Stimulated activated CD8-positive, alpha-beta memory T cell treated with anti-CD3 and anti-CD28 coated beads, Interleukin-15, amount 100 ng/mL, for 48 hours (primary cell): ENCODE data around the gene HSD11B1.

Experiments used
- DNase-seq, 2 donors: peaks; one replicate each; pipeline ENCODE4 v3.0.0-alpha.2; 2020; ENCODE audit warnings: low read depth in 2 of 2

HSD11B1 gene

DNA sequence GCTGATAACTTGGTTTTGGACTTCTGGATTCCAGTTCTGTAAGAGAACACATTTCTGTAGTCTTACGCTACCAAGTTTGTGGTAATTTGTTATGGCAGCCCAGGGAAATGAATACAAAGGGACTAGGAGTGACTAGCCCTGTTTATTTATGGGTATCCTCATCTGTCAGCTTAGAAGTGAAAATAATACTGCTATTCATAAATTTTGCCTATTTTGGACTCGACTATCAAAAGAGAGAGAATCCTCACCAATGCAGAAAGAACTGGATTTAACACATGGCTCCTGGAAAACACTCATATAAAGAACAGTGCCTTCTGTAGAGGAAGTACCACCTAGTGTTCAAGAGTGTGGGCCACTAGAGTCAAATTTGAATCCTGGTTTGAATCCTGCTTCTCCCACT lies 22.6 kb downstream of the HSD11B1 start:
- DNase-seq: no peak

- no peak for DNase-seq
Observed at GRCh38 chr1:209727785-209728184, 23.1 kb downstream of the HSD11B1 start.

DNA sequence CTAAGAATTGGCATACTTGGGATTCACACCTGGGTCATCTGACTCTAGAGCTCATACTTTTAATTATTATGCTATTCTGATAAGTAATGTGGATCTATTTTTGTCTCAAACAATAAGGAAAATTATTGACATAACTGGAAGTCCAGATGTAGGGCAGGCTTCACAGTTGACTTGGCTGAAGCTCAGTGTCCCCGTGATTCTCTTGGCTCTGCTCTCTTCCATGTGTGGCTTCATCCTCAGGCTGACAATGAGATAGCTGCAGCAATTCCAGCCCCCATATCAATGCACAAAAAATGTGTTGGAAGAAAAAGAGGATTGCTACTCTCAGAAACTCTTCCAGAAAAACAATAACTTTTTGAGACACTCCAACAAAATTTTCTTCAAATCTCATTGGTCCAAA lies 23.8 kb downstream of the HSD11B1 start:
- DNase-seq: no peak

DNA sequence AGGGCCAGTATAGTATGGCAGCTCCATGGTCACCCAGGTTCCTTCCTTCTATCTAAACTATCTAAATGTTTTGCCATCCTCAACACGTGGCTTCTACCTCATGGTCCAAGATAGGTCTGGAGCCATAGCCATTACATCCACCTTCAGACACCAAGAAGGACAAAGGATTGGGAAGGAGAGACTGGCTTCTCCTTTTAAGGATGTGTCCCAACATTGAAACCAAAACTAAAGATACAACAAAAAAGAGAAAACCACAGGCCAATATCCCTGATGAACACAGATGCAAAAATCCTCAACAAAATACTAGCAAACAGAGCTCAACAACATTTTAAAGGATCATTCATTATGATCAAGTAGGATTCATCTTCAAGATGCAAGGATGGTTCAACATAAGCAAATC lies 24.8 kb downstream of the HSD11B1 start:
- DNase-seq: no peak

- DNase-seq: no peak
Observed at GRCh38 chr1:209732725-209733124, 28.1 kb downstream of the HSD11B1 start.

GRCh38 chr1:209733409-209734192 lies 29.0 kb downstream of the HSD11B1 start:
- no peak for DNase-seq

- no peak for DNase-seq
Observed at GRCh38 chr1:209736490-209737117, 32.0 kb downstream of the HSD11B1 start.

DNA sequence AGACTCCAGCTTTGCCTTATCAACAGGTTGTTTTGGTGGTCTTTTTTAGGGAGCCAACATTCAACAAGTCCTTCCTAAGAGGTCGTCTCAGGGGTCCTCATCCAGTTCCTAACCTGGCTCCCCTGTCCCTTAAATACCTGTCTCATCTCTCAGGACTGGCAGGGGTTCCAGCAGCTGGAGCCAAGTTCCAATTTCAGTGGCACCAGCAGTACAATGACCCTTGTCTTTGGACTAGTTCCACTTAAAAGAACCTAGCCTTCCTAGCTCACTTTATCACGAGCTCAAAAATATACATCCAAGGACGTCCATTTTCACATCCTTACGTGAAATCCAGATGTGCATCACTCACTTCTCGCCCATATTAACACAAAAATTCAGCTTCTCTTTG lies 32.5 kb downstream of the HSD11B1 start:
- no peak for DNase-seq

DNA sequence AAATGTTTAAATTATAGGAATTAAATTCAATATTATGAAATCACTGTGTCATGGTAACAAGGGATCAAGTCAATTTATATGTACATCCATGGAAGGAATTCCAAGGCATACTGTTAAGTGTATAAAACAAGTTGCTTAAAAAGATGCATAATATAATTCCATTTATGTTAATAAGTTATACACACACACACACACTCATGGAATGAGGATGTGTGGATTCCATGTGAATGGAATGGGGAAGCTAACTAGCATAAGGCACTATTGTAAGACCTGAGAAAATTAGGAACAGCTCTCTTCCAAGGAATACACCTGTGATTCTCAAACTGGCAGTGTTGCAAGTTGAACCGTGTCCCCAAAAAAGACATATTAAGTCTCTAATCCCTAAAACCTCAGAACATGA lies 33.6 kb downstream of the HSD11B1 start:
- no peak for DNase-seq

- DNase-seq: no peak
Observed at GRCh38 chr1:209741193-209741592, 36.5 kb downstream of the HSD11B1 start.

GRCh38 chr1:209741889-209742288 lies 37.2 kb downstream of the HSD11B1 start:
- DNase-seq: no peak

DNA sequence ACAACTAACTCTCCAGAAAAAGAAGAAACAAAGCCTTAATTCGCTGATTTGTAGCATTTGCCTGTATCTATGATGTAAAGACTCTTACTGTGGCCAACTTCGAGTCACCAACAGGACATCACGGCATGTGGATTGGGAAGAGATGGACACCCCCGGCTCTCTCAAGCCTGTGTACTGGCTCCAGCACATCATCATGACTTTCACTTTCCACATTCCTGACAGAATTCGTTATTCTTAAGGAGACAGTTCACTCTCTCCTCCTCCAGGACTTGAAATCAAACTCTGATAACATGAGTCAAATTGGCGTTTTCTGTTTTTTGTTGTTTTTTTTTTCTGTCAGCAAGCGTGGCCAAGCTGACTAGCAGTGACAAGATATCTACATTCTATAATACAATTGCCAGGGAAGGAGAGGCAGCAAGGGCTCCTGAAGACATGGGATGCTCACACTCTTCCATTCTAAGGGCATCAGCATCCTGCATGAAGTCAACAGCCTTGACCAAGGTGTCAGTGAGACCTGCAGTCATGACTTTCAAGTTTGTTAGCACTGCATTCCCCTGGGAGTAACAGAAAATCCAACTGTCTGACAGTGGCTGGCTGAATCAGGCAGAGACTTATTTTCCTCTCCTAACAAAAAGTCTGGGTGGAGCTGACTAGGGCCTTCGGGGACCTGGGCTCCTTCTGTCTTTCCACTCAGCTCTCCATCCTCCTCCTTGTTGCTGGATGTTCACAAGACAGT lies 37.9 kb downstream of the HSD11B1 start:
- no peak for DNase-seq

GRCh38 chr1:209743145-209743482 lies 38.5 kb downstream of the HSD11B1 start:
- no peak for DNase-seq

- no peak for DNase-seq
Observed at GRCh38 chr1:209746451-209747165, 42.0 kb downstream of the HSD11B1 start.

DNA sequence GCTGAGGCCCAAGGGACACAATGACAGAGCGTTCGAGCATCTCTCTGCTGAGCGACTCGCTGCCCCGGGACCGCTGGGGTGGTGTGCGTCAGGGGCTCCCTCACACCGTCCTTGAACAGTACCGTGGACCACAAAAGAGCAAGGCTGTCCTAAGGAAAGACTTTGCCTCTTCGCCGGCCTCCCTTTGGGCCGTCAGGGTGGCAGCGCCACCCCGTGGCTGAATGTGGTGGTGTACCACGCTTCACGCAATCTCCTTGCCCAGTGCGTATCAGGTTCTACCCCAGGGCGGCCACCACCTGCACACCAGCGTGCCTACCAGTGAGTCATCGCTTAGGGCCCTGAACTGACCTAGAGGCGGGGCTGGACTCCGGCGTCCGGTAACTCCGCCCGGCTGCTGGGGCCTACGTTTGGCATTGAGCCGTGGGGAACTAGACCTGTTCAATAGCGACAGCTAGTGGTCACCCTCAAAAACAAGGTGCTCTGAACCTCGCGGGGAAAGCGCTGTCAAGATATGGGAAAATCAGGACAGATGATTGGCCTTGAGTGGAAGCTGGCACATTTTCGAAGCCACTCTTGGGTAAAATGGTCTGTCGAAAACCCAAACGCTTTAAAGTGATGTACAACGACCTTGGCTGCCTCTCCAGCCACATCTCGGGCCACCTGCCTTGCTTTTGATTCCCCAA lies 43.1 kb downstream of the HSD11B1 start:
- DNase-seq: peak; percentile 87 to 91

- DNase-seq: no peak
Observed at GRCh38 chr1:209748620-209749019, 44.0 kb downstream of the HSD11B1 start.

DNA sequence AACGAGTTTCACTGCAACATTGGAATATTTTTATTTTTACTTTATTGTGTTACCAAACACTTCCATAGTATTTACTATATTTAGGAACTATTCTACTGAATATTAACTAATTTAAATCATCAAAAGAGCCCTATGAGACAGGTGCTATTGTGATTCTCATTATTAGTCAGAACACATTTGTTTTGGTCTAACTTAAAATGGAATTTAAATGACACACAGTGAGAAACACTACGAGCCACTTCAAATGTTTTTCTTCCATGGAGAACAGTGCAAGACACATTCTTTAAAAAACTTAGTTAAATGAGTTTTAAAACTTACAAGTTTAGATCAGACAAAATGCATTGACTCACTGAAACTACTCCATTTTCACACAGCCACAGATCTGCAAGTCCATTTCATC lies 44.6 kb downstream of the HSD11B1 start:
- no peak for DNase-seq

- DNase-seq: no peak
Observed at GRCh38 chr1:209749670-209750323, 45.2 kb downstream of the HSD11B1 start.

- no peak for DNase-seq
Observed at GRCh38 chr1:209751627-209752231, 47.1 kb downstream of the HSD11B1 start.

DNA sequence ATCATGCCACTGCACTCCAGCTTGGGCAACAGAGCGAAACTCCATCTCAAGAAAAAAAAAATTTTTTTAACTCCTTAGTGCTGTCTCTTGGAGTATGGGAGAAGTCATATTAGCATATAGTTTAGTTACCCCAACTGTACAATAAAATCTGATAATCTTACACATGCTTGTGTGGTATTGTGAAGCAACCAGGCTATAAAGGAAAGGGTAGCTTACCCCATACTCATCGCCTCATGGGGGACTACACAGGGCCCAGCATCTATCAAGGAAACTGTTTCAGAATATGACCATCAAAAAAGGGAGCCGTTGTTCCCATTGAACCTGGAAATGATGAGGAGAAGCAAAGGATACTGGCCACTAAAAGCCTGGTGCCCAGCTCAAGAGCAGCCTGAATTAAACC lies 48.2 kb downstream of the HSD11B1 start:
- no peak for DNase-seq

- no peak for DNase-seq
Observed at GRCh38 chr1:209755256-209755655, 50.6 kb downstream of the HSD11B1 start.
